HG03135 (cell line): Measurements from ENCODE around the gene LDOC1.
"Not testable (repeated sequence)": the region's sequence is repeated elsewhere in the genome, so short reads cannot be mapped to it uniquely, and the experiment has no call there.

Experiments
- ATAC-seq: cut with Tn5 transposase; IDR thresholded peaks from one replicate; pipeline ENCODE4 v1.9.1; 2021; ENCODE audit warnings: mild to moderate bottlenecking, moderate library complexity; ENCODE audit not compliant: unreplicated experiment

Gene LDOC1

GRCh38 chrX:141176586-141177451 is at the start of gene LDOC1:
LDOC1 (minus strand) TSS chrX:141177129; CDS start chrX:141177021, 108 bp downstream.
- ATAC-seq, result no peak

GRCh38 chrX:141221611-141222010 is 44.7 kb upstream of the LDOC1 start:
- ATAC-seq, result no peak

DNA sequence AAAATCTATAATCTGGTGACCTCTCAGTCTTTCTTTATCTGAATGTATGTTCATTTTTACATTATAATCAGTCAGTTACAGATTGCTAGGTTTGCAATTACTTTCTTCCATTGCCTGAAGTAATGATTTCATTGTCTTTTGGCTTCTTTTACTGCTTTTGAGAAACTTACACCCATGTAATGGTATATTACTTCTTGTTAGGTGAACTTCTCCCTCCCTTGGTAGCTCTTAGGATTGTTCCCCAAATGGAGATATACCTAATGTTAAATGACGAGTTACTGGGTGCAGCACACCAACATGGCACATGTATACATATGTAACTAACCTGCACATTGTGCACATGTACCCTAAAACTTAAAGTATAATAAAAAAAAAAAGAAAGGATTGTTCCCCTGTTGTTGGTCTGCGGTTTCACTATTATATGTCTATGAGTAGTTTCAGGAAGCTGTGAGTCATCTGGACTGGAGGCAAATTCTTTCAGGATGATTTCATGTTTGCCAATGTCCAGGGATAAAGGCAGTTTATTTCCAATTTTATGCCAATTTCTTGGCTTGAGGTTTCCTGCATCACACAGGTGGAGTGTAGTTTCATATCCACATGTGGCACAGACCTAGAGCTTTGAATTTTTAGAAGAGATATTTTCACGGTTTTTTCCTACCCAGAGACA is 43.5 kb upstream of the LDOC1 start:
- ATAC-seq, result no peak

- ATAC-seq, result no peak
Observed at GRCh38 chrX:141214196-141214595, 37.3 kb upstream of the LDOC1 start.

DNA sequence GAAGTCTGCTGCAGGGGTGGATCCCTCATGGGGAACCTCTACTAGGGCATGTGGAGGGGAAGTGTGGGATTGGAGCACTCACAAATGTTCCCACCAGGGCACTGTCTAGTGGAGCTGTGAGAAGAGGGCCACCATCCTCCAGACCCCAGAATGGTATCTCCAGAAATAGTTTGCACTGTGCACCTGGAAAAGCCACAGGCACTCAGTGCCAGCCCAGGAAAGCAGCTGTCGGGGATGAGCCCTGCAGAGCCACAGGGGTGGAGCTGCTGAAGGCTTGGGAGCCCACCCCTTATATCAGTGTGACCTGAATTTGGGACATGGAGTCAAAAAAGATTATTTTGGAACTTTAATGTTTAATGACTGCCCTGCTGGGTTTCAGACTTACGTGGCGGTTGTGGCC is 25.0 kb upstream of the LDOC1 start:
- no peak for ATAC-seq

DNA sequence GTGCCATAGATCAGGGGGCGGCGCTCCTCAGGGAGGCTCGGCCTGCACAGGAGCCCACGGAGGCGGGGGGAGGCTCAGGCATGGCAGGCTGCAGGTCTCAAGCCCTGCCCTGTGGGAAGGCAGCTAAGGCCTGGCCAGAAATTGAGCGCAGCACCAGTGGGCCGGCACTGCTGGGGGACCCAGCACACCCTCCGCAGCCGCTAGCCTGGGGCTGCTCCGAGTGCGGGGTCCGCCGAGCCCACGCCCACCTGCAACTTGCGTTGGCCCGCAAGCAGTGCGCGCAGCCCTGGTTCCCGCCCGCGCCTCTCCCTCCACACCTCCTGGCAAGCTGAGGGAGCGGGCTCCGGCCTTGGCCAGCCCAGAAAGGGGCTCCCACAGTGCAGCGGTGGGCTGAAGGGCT is 11.6 kb upstream of the LDOC1 start:
- not testable (repeated sequence) for ATAC-seq

DNA sequence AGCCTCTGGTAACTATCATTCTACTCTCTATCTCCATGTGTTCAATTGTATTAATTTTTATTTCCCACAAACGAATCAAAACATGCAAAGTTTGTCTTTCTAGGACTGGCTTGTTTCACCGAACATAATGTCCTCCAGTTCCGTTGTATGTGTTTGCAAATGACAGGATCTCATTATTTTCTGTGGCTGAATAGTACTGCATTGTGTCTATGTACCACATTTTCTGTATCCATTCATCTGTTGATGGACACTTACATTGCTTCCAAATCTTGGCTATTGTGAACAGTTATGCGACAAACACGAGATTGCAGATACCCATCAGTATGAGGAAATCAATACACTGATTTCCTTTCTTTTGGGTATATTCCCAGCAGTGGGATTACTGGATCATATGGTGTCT is 8.4 kb upstream of the LDOC1 start:
- no peak for ATAC-seq

- no peak for ATAC-seq
Observed at GRCh38 chrX:141183000-141183399, 6.1 kb upstream of the LDOC1 start.

DNA sequence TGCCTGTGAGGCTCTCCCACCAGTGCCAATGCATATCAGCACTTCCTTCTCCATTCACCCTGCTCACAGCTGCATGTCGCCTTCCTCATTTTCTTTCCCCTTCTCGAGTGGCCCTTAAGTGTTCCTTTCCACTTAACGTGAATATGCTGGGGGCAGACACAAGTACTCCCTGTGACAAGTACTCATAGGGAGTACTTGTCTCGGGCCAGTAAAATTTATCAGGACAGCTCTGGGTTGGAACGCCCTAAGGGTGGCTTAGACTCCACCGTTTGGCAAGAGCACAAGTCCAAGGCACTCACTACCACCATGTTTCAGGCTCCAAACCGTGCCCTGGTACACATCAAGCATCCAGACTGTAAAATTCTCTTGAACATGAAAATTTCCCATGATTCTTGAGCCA is 3.9 kb upstream of the LDOC1 start:
- ATAC-seq, result no peak

GRCh38 chrX:141175786-141176185 is 1.1 kb downstream of the LDOC1 start:
- ATAC-seq, result no peak

DNA sequence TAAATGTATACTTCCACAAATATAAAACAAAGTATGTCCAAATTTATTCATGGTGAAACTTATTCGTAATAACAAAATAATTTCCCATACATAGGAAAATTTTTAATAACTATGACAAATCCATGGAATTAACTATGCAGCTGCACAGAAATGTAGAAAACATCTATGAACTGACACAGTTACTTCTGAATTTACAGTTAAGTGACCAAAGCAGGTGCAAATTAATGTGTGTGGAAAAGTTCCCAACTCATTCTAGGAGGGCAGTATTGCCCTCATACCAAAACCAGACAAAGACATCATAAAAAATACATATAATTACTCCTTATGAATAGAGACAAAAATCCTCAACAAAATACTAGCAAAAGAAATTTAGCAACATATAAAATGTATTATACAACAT is 12.5 kb downstream of the LDOC1 start:
- ATAC-seq, result no peak

DNA sequence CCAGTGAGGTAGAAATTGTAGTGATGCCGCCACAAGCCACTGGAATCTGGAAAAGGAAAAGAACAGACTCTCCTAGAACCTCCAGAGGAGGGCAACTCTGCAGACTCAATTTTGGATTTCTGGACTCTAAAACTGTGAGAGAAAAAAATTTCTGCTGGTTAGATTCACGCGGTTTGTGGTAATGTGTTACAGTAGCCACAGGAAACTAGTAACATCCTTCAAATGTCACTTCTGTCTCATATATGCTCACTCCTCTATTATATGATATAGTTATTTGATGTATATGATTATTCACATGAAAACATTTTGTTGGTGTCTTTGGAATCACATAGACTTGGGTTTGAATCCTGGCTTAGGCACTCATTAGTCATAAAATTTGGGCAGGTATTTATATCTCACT is 18.8 kb downstream of the LDOC1 start:
- ATAC-seq, result no peak

DNA sequence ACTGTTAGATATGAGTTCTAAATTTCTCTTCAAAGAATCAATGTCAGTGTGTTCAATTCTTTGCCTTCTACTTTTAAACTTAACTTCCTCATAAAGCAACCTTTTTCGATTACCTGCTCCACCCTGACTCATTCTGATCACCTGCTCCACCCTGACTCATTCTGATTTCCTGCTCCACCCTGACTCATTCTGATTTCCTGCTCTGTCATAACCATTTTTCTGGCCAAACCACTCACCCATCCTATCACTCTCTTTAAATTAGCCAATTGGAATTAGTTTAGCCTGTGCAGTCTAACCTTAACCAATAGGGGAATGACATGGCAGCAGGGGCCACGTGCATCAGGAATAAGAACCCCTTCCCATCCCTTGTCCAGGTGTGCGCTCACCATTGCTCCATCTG is 21.7 kb downstream of the LDOC1 start:
- not testable (repeated sequence) for ATAC-seq

- no peak for ATAC-seq
Observed at GRCh38 chrX:141142946-141143345, 34.0 kb downstream of the LDOC1 start.

DNA sequence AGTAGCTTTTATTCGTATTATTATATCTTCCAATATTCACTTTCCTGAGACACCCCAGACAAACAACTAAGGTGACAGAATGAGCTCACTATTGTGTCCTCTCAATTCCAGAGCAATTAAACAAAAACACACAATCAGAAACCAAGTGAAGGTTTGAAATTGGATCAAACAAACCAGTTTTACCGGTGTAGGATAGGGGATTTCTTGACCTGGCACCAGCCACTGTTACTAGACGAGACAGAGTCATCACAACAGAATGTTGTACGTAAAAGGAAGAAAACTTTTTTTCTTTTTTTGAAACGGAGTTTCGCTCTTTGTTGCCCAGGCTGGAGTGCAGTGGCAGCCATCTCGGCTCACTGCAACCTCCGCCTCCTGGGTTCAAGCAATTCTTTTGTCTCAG is 43.7 kb downstream of the LDOC1 start:
- no peak for ATAC-seq

DNA sequence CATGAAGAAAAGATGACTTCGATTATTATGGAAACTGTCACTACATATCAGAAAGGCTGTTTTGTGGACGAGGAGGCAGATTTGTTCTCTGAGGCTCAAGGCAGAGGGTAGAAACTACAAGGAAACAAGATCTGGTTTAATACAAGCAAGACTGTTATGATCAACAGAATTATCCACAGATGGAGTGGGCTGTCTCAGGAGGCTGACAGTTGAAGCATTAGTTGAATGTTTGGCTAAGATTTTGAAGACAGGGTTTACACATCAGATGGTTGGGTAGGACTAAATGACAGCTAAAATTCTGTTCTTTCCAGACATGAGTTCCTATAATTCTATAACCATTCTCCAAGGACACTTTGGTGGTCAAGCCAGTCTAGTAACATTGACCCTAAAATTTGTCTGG is 49.8 kb downstream of the LDOC1 start:
- no peak for ATAC-seq
